HG02610 (cell line): ENCODE data around the gene GAS7.

Experiments
- ATAC-seq: cut with Tn5 transposase; IDR thresholded peaks from one replicate; pipeline ENCODE4 v1.9.1; 2021; ENCODE audit warnings: mild to moderate bottlenecking, moderate library complexity; ENCODE audit not compliant: unreplicated experiment

Gene GAS7

GRCh38 chr17:10198509-10199249 is at the start of gene GAS7:
Gene GAS7 (minus strand): TSS chr17:10198606.
- ATAC-seq, result peak; percentile 58

GRCh38 chr17:10247810-10248209 is 49.4 kb upstream of the GAS7 start:
- ATAC-seq, result no peak

DNA sequence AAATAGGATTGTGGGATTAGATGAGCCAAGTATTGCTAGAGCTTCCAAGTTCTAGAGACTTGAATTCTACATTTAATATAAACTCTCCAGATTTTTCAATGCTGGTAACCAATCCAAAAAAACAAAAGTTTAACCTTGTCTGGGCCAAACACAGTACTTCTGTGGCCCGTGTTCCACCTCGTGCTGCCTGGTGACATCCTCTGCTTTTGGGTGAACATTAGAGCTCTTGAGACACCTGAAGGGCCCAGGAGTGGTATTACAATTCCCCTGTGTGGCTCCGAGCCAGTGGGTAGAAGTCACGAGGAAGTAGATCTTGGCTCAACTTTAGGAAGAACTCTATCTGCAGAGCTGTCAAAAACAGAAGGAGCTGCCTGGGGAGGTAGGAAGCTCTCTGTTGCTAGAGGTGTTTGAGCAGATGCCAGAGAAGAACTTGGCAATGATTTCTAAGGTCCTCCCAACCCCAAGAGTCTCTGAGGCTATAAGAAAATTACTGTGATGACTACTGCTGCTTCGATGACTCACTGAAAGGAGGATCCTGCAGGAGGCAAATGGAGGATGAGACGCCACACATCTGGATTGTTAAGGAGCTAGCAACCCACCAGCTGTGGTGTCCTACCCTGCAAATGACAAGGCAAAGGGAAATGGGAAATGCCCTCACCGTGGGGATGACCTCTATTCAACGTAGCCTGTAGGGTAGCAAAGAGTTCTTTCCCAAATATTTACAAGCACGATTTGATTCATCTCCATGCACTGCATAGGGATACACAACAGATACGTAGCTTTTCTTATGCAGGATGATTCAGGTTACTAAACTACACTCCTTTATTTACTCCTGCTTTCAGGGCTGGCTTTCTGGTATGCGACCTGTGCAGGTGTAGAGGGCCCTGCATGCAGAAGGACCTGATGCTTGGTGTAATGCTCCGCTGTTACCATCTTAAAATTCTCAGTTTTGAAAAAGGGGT is 45.8 kb upstream of the GAS7 start:
- ATAC-seq, result no peak

DNA sequence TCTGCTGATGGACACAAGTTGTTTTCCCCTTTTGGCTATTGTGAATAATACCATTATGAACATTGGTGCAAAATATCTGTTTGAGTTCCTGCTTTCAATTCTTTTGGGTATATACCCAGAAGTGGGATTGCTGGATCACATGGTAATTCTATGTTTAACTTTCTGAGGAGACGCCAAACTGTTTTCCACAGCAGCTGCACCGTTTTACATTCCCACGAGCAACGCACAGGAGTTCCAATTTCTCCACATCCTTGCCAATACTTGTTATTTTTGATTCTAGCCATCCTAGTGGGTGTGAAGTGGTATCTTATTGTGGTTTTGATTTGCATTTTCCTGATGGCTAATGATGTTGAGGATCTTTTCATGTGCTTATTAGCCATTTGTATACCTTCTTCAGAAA is 43.4 kb upstream of the GAS7 start:
- ATAC-seq, result no peak

DNA sequence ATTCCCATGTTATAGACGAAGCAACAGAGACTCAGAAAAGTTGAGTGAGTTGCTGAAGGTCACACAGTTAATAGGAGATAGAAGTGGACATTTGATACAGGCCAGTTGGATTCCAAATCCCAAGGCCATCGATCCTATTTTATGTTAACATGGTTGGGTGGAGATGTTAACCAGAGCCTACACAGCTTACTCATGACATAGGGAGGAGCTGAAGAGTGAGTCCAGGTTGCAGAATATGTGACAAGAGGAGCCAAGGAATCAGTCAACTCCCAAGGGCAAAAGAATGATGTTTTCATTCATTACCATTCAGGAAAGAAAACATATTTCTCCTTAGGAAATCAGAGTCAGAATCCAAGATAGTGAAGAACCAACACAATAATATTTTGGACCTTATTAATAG is 40.3 kb upstream of the GAS7 start:
- no peak for ATAC-seq

GRCh38 chr17:10234033-10234432 is 35.6 kb upstream of the GAS7 start:
- ATAC-seq, result no peak

DNA sequence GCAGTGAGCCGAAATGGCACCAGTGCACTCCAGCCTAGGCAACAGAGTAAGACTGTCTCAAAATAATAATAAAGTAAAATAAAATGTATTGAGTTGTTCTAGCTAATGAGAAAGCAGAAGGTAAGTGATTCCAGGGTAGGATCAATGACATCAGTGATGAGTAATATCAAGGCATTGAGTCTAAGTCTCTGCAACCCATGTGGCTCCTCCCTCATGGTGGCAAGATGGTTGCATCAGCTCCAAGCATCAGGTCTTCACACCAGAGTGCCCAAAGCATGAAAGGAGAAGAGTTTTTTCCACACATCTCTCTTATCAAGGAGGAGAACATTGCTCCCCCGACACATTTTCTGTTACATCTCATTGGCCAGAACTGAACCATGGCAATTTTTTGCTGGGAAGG is 34.8 kb upstream of the GAS7 start:
- ATAC-seq, result no peak

DNA sequence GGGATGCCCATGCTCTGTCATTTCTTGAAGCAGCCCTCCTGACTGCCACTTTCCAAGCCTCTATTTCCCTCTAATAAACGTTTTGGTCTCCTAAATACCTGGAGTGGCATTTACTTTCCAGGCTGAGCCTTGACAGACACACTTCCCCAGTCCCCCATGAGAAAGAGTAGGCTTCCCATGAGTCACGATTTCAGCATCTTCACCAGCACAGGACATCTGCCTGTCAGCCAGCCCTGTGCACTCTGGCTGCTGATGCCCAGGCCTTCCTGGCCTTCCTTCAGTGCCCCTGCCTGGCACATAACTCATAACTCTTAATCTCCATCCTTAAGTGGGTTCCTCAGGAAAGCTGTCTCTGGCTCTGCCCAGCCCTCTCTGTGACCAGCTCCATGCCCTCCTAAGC is 30.8 kb upstream of the GAS7 start:
- no peak for ATAC-seq

DNA sequence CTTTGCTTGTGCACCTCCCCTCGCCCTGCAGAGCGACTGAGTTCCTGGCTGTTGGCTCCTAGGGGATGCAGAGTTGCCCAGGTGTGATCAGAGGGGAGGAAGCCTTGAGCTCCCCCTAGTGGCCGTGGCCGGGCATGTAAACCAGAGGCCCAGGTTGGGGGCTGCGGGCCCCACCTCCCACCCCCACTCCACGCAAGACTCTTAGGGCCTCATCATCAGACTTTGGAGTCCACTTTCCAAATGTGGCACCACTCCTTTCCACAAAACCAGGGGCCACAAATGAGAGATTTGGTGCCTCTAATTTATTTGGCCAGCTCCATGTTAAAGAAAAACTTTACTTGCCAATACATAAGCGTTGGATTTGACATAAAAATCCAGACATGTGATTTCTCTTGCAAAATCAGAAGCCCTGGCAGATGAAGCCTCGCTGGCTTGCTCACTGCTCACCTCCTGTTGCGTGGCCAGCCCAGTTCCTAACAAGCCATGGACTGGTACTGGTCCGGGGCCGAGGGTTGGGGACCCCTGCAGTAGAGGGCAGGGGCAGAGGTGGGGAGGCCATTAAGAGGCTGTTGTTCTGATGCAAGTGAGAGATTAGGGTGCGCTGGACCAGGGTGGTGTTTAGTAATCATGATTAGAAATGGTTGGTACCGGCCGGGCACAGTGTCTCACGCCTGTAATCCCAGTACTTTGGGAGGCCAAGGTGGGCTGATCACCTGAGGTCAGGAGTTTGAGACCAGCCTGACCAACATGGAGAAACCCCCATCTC is 28.7 kb upstream of the GAS7 start:
- ATAC-seq, result no peak

GRCh38 chr17:10224582-10225195 is 26.3 kb upstream of the GAS7 start:
- ATAC-seq, result no peak

- ATAC-seq, result no peak
These were observed 20.8 kb upstream of the GAS7 start for GRCh38 chr17:10219193-10219592.

GRCh38 chr17:10217916-10218315 is 19.5 kb upstream of the GAS7 start:
- no peak for ATAC-seq

- ATAC-seq, result no peak
These were observed 18.0 kb upstream of the GAS7 start for GRCh38 chr17:10216213-10216938.

- ATAC-seq, result no peak
These were observed 16.9 kb upstream of the GAS7 start for GRCh38 chr17:10215286-10215685.

DNA sequence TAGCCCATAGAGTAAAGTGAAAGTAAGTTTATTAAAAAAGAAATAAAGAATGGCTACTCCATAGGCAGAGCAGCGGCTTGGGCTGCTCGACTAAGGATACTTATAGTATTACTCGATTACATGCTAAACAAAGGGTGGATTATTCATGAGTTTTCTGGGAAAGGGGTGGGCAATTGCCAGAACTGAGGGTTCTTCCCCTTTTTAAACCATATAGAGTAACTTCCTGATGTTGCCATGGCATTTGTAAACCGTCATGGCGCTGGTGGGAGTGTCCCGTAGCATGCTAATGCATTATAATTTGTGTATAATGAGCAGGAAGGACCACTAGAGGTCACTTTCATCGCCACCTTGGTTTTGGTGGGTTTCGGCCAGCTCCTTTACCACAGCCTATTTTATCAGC is 13.3 kb upstream of the GAS7 start:
- ATAC-seq, result no peak

DNA sequence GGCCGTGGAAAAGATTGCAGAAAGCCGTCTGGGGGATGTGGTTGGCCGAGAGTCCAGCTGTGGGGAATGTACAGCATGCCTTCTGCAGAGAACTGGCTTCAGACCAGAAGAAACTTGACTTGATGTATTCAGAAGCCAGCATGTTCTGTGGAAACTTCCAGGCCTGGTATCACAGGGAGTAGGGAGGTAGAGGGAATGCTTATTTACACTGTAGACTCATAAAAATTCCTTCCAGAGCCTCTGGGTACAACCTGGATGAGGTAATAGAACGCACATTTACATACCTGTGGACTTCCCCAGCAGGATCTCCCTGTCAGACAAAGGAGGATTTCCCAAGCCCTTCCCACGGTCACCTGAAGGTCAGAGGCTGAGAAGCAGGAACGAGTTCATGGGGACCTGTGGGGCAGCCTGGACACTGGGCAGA is 11.8 kb upstream of the GAS7 start:
- no peak for ATAC-seq

GRCh38 chr17:10208604-10209193 is 10.3 kb upstream of the GAS7 start:
- no peak for ATAC-seq

- no peak for ATAC-seq
These were observed 8.7 kb upstream of the GAS7 start for GRCh38 chr17:10207153-10207552.

DNA sequence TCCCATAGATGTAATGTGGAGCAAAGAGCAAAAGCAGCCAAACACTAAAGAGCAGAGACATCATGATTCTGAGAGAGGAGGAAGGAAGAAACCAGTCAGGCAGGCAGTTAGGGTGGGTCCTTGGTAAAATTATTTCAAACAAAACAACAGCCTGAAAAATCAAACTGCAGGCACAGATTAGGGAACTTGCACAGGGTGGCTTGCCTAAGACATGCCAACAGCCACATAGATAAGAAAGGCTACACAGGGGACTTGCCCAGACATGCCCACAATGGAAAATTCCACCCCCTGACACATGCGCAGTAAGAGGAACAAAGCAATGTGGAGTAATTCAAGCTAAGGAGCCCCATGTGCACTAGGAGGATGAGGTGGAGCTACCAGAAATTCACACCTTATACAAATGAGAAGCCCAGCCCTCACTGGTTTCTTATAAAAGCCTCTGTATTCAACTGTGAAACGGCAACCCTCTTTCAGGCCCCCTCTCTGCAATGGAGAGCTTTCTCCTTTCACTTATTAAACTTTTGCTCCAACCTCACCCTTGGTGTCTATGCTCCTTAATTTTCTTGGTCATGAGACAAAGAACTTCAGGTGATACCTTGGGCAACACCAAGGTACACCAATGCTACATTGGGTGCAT is 7.3 kb upstream of the GAS7 start:
- no peak for ATAC-seq
